GM12878 (cell line): Measurements from ENCODE around the gene GTF2F2. TPM values are rescaled to one million over a fixed set of nuclear protein-coding genes. Genes with fewer than 3 reads are reported as not detected.

Source experiments
- ATAC-seq: fragments of 200-7000 bp; cut with Tn5 transposase; 3 replicates; pipeline ENCODE4 v1.9.1; 2020; ENCODE audit warnings: mild to moderate bottlenecking, moderate library complexity
- BruUV-seq: library from RNA; stranded (reverse); fragments of 400-500 nt; replicated peaks from 2 replicates; lab custom pipeline; 2021; lab: Mats Ljungman, UMichigan
- CTCF ChIA-PET: fragments of 300-600 bp; sonication (Branson Sonifier 250); formaldehyde crosslinking; extraction: SDS; loops from one replicate; lab custom pipeline; 2021; ENCODE audit warnings: inconsistent platforms; lab: Yijun Ruan, JAX
- POLR2A ChIA-PET: fragments of 350-600 bp; formaldehyde crosslinking; extraction: SDS; loops from one replicate; lab custom pipeline; 2021; ENCODE audit warnings: inconsistent platforms; lab: Charles Lee
- RAD21 ChIA-PET: fragments of 300-600 bp; sonication (Branson Sonifier 250); formaldehyde crosslinking; loops from one replicate; lab custom pipeline; 2023; ENCODE audit warnings: antibody characterized with exemption; ENCODE audit not compliant: unreplicated experiment; lab: Charles Lee
- SMC1A ChIA-PET: fragments of 300-600 bp; sonication (Branson Sonifier 250); formaldehyde crosslinking; loops from one replicate; lab custom pipeline; 2023; ENCODE audit not compliant: unreplicated experiment, uncharacterized antibody; lab: Charles Lee
- DNase-seq: peaks from one replicate; pipeline ENCODE4 v3.0.0-alpha.2; 2011; ENCODE audit warnings: low read depth, low spot score
- FAIRE-seq: peaks from 3 replicates; lab custom pipeline; 2011; peaks lifted over from hg19 to GRCh38; lab: Jason Lieb, UNC
- H2AFZ ChIP-seq: 2 replicates; pipeline ENCODE4 v1.6.0; 2011; ENCODE audit warnings: low read depth, low read length, control low read depth; ENCODE audit not compliant: control insufficient read depth
- H3K27ac ChIP-seq: 2 replicates; pipeline ENCODE4 v1.5.1; 2011; ENCODE audit warnings: control low read depth; ENCODE audit not compliant: control insufficient read depth, insufficient read depth
- H3K27me3 ChIP-seq, 2 experiments: replicated peaks in 1 of 2; 2 replicates each; pipeline versions ENCODE4 v1.6.0 to v1.6.1; 2011; ENCODE audit warnings: low read length in 1 of 2; ENCODE audit not compliant: control insufficient read depth in 2 of 2, insufficient read depth in 2 of 2
- H3K36me3 ChIP-seq, 2 experiments: 2 replicates each; pipeline ENCODE4 v1.5.1; 2011; ENCODE audit warnings: low read length in 1 of 2; ENCODE audit not compliant: control insufficient read depth in 2 of 2, insufficient read depth in 2 of 2
- H3K4me1 ChIP-seq: 2 replicates; pipeline ENCODE4 v1.6.1; 2011; ENCODE audit warnings: mild to moderate bottlenecking, low read length, moderate library complexity, mixed read lengths; ENCODE audit not compliant: control insufficient read depth, insufficient read depth
- H3K4me2 ChIP-seq: 2 replicates; pipeline ENCODE4 v1.6.0; 2011; ENCODE audit warnings: control low read depth; ENCODE audit not compliant: control insufficient read depth, insufficient read depth
- H3K4me3 ChIP-seq: fragments of 200-600 bp; sonication (generic); 2 replicates; pipeline ENCODE4 v1.5.1; 2016
- H3K79me2 ChIP-seq: 2 replicates; pipeline ENCODE4 v1.6.0; 2011; ENCODE audit warnings: low read length; ENCODE audit not compliant: control insufficient read depth, insufficient read depth
- H3K9ac ChIP-seq: 2 replicates; pipeline ENCODE4 v1.8.0; 2011; ENCODE audit warnings: low read length, control low read depth, mixed read lengths; ENCODE audit not compliant: control insufficient read depth, insufficient read depth
- H3K9me3 ChIP-seq: replicated peaks from 3 replicates; pipeline ENCODE4 v1.5.1; 2011; ENCODE audit warnings: mild to moderate bottlenecking, low read length; ENCODE audit not compliant: control insufficient read depth, insufficient read depth
- H4K20me1 ChIP-seq: 2 replicates; pipeline ENCODE4 v1.6.0; 2011; ENCODE audit not compliant: control insufficient read depth, insufficient read depth
- BCLAF1 ChIP-seq: fragments of 450-650 bp; IDR thresholded peaks from 2 replicates; pipeline ENCODE4 v1.6.1; 2017; ENCODE audit warnings: antibody characterized with exemption, mild to moderate bottlenecking, moderate library complexity
- CEBPZ ChIP-seq: fragments of 150-350 bp; IDR thresholded peaks from 2 replicates; pipeline ENCODE4 v1.6.1; 2016; ENCODE audit warnings: low read depth, low read length
- CHD1 ChIP-seq: IDR thresholded peaks from 2 replicates; pipeline ENCODE4 v1.6.1; 2012; ENCODE audit warnings: low read depth, low read length, improper control_type of control experiment
- E2F4 ChIP-seq: IDR thresholded peaks from 2 replicates; pipeline ENCODE4 v1.6.1; 2012; ENCODE audit warnings: low read depth, low read length, improper control_type of control experiment
- FOXK2 ChIP-seq: fragments of 450-650 bp; IDR thresholded peaks from 2 replicates; pipeline ENCODE4 v1.6.1; 2017; ENCODE audit warnings: mild to moderate bottlenecking, moderate library complexity
- JUND ChIP-seq: IDR thresholded peaks from 2 replicates; pipeline ENCODE4 v1.6.1; 2012; ENCODE audit warnings: low read depth, mild to moderate bottlenecking, low read length, improper control_type of control experiment, moderate library complexity
- LARP7 ChIP-seq: fragments of 450-650 bp; IDR thresholded peaks from 2 replicates; pipeline ENCODE4 v1.6.1; 2017; ENCODE audit warnings: mild to moderate bottlenecking
- PKNOX1 ChIP-seq: fragments of 450-650 bp; IDR thresholded peaks from 2 replicates; pipeline ENCODE4 v1.6.1; 2016; ENCODE audit warnings: mild to moderate bottlenecking
- RFX5 ChIP-seq: IDR thresholded peaks from 2 replicates; pipeline ENCODE4 v1.6.1; 2011; ENCODE audit warnings: low read depth, low read length, improper control_type of control experiment
- TCF12 ChIP-seq: IDR thresholded peaks from 2 replicates; pipeline ENCODE4 v1.6.1; 2011; ENCODE audit warnings: low read depth, mild to moderate bottlenecking, low read length
- ZBTB11 ChIP-seq: fragments of 450-650 bp; formaldehyde crosslinking; IDR thresholded peaks from 2 replicates; pipeline ENCODE4 v1.5.0; 2022; ENCODE audit warnings: mild to moderate bottlenecking, missing genetic modification characterization
- ZNF207 ChIP-seq: fragments of 450-650 bp; IDR thresholded peaks from 2 replicates; pipeline ENCODE4 v1.6.1; 2014; ENCODE audit warnings: antibody characterized with exemption, mild to moderate bottlenecking, borderline replicate concordance
- ZNF24 ChIP-seq: fragments of 450-650 bp; IDR thresholded peaks from 2 replicates; pipeline ENCODE4 v1.6.1; 2017; ENCODE audit warnings: antibody characterized with exemption, mild to moderate bottlenecking
- WGBS: methylation state at CpG from one replicate; pipeline ENCODE4 v1.1.6; 2016; ENCODE audit warnings: low lambda C conversion rate; ENCODE audit not compliant: insufficient replicate concordance, insufficient coverage; ENCODE audit errors: missing lambda C conversion rate; 5-methylcytosine and 5-hydroxymethylcytosine counted together
- in situ Hi-C: fragments of 300-500 bp; cut with MboI; formaldehyde crosslinking; loops from 9 replicates; pipeline ENCODE4 v1.14.3; 2018; ENCODE audit warnings: mixed read lengths
- intact Hi-C: fragments of 100-400 bp; cut with micrococcal nuclease; formaldehyde crosslinking; loops from one replicate; pipeline ENCODE4 v1.14.2; 2022; ENCODE audit not compliant: unreplicated experiment
- polyA plus RNA-seq, 11 experiments: library from polyadenylated mRNA; depleted of rRNA in 4 of 11; unstranded in 6 of 11; stranded (reverse) in 5 of 11; fragments of >200 nt; fragmentation: Nextera tagmentation in 4 of 11; fragmentation: Illumina TruSeq in 1 of 11; extraction: Ambion mirVana in 4 of 11; extraction: Trizol in 1 of 11; gene quantifications; 1 replicate in 1 of 11; 2 replicates in 10 of 11; pipeline versions ENCODE4 v1.2.1 to v1.2.3, GENCODE V29; 2011 to 2016; ENCODE audit warnings: inconsistent platforms in 2 of 11, missing spikeins in 2 of 11, low read depth in 1 of 11
- total RNA-seq, 4 experiments: library from RNA; depleted of rRNA in 3 of 4; stranded (reverse); fragments of >200 nt in 3 of 4; fragmentation: Illumina TruSeq in 1 of 4; extraction: Trizol in 1 of 4; gene quantifications; 2 replicates each; pipeline versions ENCODE4 v1.2.1 to v1.2.3, GENCODE V29; 2013 to 2021

GTF2F2 gene
- total and polyA plus RNA-seq, 10 of the 15 experiments (the other 5 are each of a cell fraction or from before 2014, with no cell fraction given), result 14.5 to 30.8 (median 22.6) TPM

- no peak for DNase-seq
- CTCF ChIA-PET, result no interaction called here
- H2AFZ ChIP-seq, result no peak overlapping the region
- intact Hi-C loops, result no loop called here
- 98% methylated on average over 2 of the region's 2 CpGs for WGBS
- no peaks in the 10 kb centered on the region; a peak in 1 of 4 replicates for H3K36me3 ChIP-seq
- TF ChIP-seq ZBTB11 (no peak), LARP7 (no peak), RFX5 (no peak), ZNF24 (no peak), FOXK2 (no peak), E2F4 (no peak), CHD1 (no peak), BCLAF1 (no peak), TCF12 (no peak), JUND (no peak), PKNOX1 (no peak), ZNF207 (no peak), CEBPZ (no peak)
- RAD21 ChIA-PET, result no interaction called here
- in situ Hi-C loops, result no loop called here
- H3K4me3 ChIP-seq, result no peak overlapping the region
- no peak for FAIRE-seq
- no peak overlapping the region for H3K4me2 ChIP-seq
- no peaks in the 10 kb centered on the region for H3K27me3 ChIP-seq
- H3K9ac ChIP-seq, result no peak overlapping the region
- no peaks in the 10 kb centered on the region for H3K79me2 ChIP-seq
- no peak for ATAC-seq
- H3K4me1 ChIP-seq, result peaks cover 4% of the 10 kb centered on the region
- no peaks in the 10 kb centered on the region for H3K9me3 ChIP-seq
- POLR2A ChIA-PET, result no interaction called here
- BruUV-seq, result TSS peak; percentile 18
- no peak overlapping the region for H3K27ac ChIP-seq
- SMC1A ChIA-PET, result no interaction called here
- H4K20me1 ChIP-seq, result no peaks in the 10 kb centered on the region
Measured at GRCh38 chr13:45254396-45254795, 134.1 kb downstream of the GTF2F2 start.
